BLaER1 (cell line): ENCODE results near the gene PLPPR5.
"Not testable (repeated sequence)": the region's sequence is repeated elsewhere in the genome, so short reads cannot be mapped to it uniquely, and the experiment has no call there.

Experiments
- H3K27ac ChIP-seq: shearing (Covaris generic); formaldehyde crosslinking; 2 replicates; pipeline ENCODE4 v1.8.1; 2022
- H3K27me3 ChIP-seq: shearing (Covaris generic); formaldehyde crosslinking; 2 replicates; pipeline ENCODE4 v1.8.1; 2022
- H3K36me3 ChIP-seq: shearing (Covaris generic); formaldehyde crosslinking; 2 replicates; pipeline ENCODE4 v1.8.1; 2022
- H3K4me1 ChIP-seq: shearing (Covaris generic); formaldehyde crosslinking; 2 replicates; pipeline ENCODE4 v1.8.1; 2022
- H3K4me2 ChIP-seq: shearing (Covaris generic); formaldehyde crosslinking; 2 replicates; pipeline ENCODE4 v1.8.1; 2022
- H3K4me3 ChIP-seq: shearing (Covaris generic); formaldehyde crosslinking; 2 replicates; pipeline ENCODE4 v1.8.1; 2022
- H3K9ac ChIP-seq: shearing (Covaris generic); formaldehyde crosslinking; 2 replicates; pipeline ENCODE4 v1.8.1; 2022
- H3K9me3 ChIP-seq: shearing (Covaris generic); formaldehyde crosslinking; 2 replicates; pipeline ENCODE4 v1.8.1; 2022
- H4K20me1 ChIP-seq: shearing (Covaris generic); formaldehyde crosslinking; 2 replicates; pipeline ENCODE4 v1.8.1; 2022
- Cebpa-rat ChIP-seq: shearing (Covaris generic); IDR thresholded peaks from 2 replicates; pipeline ENCODE4 v1.8.1; 2022

Gene PLPPR5

DNA sequence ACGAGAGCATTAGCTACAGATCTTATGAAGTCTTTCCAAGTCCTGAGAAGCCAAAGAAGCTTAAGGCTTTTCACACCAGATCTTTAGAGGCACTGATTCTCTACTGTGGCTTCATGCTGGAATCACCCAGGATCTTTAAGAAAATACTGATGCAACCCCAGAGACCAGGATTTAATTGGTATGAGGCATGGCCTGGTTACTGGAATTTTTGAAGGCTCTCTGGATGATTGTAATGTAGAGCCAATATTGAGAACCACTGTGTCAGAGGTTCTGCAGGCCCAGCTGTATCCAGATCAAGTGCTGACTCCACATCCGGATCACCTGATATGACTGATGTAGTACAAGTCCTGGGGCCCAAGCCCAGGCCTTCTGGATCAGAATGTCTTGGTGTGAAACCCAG, 105.7 kb downstream of the PLPPR5 start:
- no peak for TF ChIP-seq Cebpa-rat
- no peak overlapping the region for H3K9ac ChIP-seq
- no peaks in the 10 kb centered on the region for H3K4me1 ChIP-seq
- no peak overlapping the region for H3K27ac ChIP-seq
- no peak overlapping the region for H3K4me3 ChIP-seq
- no peaks in the 10 kb centered on the region for H3K9me3 ChIP-seq
- no peaks in the 10 kb centered on the region for H4K20me1 ChIP-seq
- no peaks in the 10 kb centered on the region for H3K36me3 ChIP-seq
- no peaks in the 10 kb centered on the region for H3K27me3 ChIP-seq
- no peak overlapping the region for H3K4me2 ChIP-seq

DNA sequence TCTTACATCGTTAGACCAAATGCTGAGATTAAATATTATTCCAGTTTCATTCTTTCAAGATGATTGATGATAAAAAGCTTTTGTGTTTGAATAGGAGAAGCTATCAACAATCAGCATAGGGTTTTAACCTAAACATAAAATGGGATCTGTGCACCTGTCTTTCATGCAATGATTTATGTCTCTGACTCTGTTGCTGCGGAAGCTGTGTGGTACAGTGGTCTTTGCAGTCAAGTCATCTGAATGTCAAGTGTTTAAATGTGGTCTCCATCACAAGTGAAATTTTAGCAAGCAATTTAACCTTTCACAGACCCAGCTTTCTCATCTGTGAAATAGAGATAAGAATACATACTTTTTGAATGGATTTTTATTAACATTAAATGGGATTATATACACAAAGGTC, 107.2 kb downstream of the PLPPR5 start:
- no peaks in the 10 kb centered on the region for H3K27me3 ChIP-seq
- no peak overlapping the region for H3K4me3 ChIP-seq
- no peak for TF ChIP-seq Cebpa-rat
- H3K36me3 ChIP-seq = no peaks in the 10 kb centered on the region
- no peaks in the 10 kb centered on the region for H3K9me3 ChIP-seq
- no peaks in the 10 kb centered on the region for H3K4me1 ChIP-seq
- no peak overlapping the region for H3K27ac ChIP-seq
- no peak overlapping the region for H3K9ac ChIP-seq
- H4K20me1 ChIP-seq = no peaks in the 10 kb centered on the region
- no peak overlapping the region for H3K4me2 ChIP-seq

DNA sequence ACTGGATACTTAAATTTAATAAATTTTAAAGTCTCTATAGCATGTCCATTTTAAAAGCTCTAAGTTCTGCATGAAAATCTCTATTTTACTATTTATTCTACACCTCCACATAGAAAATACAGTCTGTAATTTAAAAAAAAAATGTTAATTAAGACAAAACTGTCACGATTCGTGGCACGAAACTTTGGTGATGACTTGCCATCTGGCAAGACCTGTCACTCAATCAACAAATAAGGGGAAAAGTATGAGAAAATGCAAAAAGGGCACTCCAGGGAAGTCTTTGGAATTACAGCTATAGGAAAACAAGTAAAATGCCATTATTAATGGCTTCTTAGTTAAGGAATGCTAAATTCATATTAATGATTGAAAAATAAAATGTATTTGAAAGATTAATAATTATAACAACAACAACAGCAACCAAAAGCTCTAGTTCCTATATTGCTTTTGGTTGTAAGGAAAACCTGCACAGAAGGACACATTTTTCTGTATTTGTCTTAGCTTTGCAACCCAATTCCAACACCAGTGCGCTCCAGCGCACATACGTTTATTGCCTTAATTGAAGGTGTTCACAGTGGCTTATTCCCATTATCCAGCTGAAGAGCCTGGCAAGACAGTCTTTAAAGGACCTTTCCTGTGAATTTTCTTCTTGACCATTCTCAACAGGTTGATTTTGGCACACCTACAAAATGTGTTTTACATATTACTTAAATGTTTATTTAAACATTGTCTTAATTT, 107.8 kb downstream of the PLPPR5 start:
- no peaks in the 10 kb centered on the region for H3K9me3 ChIP-seq
- H3K27me3 ChIP-seq = no peaks in the 10 kb centered on the region
- no peak overlapping the region for H3K4me3 ChIP-seq
- no peak overlapping the region for H3K9ac ChIP-seq
- no peak for TF ChIP-seq Cebpa-rat
- H3K36me3 ChIP-seq = no peaks in the 10 kb centered on the region
- H3K4me2 ChIP-seq = no peak overlapping the region
- no peak overlapping the region for H3K27ac ChIP-seq
- H4K20me1 ChIP-seq = no peaks in the 10 kb centered on the region
- H3K4me1 ChIP-seq = no peaks in the 10 kb centered on the region

DNA sequence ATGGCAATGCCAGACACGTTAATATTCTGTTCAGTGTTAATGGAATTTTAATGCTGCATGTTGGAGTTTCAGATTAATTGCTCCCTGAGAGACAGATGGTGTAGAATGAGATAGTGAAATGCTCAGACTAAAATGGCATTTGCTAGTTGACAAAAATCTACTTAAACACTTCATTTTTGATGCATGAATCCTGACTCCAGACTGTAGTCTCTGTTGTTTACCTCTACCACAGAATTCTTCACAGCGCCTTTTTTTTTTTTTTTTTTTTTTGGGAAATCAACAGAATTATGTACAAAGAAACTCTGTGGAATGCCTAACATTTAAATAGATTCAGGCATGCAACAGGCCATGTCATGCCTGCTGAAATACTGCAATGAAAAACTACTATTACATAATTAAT, 111.3 kb downstream of the PLPPR5 start:
- no peak overlapping the region for H3K27ac ChIP-seq
- no peak overlapping the region for H3K9ac ChIP-seq
- H3K27me3 ChIP-seq = no peaks in the 10 kb centered on the region
- H3K4me1 ChIP-seq = no peaks in the 10 kb centered on the region
- TF ChIP-seq Cebpa-rat = no peak
- no peaks in the 10 kb centered on the region for H3K36me3 ChIP-seq
- H3K4me3 ChIP-seq = no peak overlapping the region
- no peaks in the 10 kb centered on the region for H3K9me3 ChIP-seq
- no peaks in the 10 kb centered on the region for H4K20me1 ChIP-seq
- no peak overlapping the region for H3K4me2 ChIP-seq

DNA sequence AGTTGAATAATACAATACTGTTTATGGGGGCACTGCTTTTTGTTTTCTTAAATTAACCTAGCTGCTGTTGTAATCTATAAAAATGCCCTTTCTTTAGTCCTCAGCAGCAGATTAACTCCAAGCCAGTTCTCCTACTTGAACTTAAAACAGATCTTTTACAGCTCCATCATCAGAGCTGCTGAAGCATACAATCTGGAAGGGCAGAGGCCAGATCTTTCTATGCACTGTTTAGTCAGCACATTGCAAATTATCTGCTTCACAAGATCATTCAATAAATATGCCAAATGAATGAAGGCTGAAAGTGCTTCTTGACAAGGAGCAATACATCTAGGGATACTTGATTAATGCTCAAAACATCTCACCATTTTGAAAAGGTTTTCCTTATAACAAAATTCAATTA, 115.8 kb downstream of the PLPPR5 start:
- no peak overlapping the region for H3K27ac ChIP-seq
- no peaks in the 10 kb centered on the region for H3K27me3 ChIP-seq
- no peaks in the 10 kb centered on the region for H3K4me1 ChIP-seq
- H3K4me2 ChIP-seq = no peak overlapping the region
- H3K9ac ChIP-seq = no peak overlapping the region
- H3K9me3 ChIP-seq = no peaks in the 10 kb centered on the region
- H3K36me3 ChIP-seq = no peaks in the 10 kb centered on the region
- no peak overlapping the region for H3K4me3 ChIP-seq
- H4K20me1 ChIP-seq = no peaks in the 10 kb centered on the region
- no peak for TF ChIP-seq Cebpa-rat

DNA sequence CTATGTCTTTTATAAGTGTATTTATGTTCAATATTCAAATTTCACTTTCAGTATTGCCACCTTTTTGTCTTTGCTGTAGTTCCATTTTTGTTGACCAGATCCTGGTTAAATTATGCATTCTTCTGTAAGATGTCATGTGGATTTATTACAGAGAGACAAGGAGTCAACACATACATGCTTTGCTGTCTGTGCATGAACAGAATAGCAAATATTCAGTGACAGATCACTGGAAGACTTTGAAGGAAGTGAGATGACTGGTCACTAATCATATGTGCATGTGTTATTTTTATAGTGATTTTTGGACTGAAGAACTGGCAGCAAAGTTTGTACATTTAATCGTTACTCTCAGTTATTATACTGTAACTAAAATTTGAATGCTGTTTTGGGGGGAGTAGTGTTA, 117.2 kb downstream of the PLPPR5 start:
- Histone ChIP-seq H3K27ac (no peak overlapping the region), H3K4me2 (no peak overlapping the region), H3K9ac (no peak overlapping the region), H3K9me3 (no peaks in the 10 kb centered on the region), H3K27me3 (no peaks in the 10 kb centered on the region), H3K4me3 (no peak overlapping the region), H3K4me1 (no peaks in the 10 kb centered on the region), H3K36me3 (no peaks in the 10 kb centered on the region), H4K20me1 (no peaks in the 10 kb centered on the region)
- TF ChIP-seq Cebpa-rat = no peak

DNA sequence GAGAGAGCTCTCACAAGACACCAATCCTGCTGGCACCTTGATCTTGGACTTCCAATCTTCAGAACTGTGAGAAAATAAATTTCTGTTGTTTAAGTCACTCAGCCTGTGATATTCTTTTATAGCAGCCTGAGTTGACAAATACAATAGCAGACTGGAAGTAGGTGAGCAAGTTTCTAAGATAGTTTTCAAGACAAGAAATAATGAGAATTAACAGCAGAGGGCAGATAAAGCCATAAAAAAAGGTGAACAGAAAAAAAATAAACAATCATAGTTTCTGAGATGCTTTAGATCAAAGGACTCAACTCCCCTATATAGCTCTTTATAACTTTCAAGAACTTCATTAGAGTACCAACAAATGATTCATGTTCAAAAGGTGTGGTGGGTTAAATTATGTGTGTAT, 119.8 kb downstream of the PLPPR5 start:
- H3K4me3 ChIP-seq = no peak overlapping the region
- no peak overlapping the region for H3K27ac ChIP-seq
- TF ChIP-seq Cebpa-rat = no peak
- H3K36me3 ChIP-seq = no peaks in the 10 kb centered on the region
- no peaks in the 10 kb centered on the region for H4K20me1 ChIP-seq
- H3K27me3 ChIP-seq = no peaks in the 10 kb centered on the region
- H3K4me1 ChIP-seq = no peaks in the 10 kb centered on the region
- H3K9ac ChIP-seq = no peak overlapping the region
- 0 out of 2 replicates have a peak, but pooled peaks cover 6% of the 10 kb centered on the region for H3K9me3 ChIP-seq
- H3K4me2 ChIP-seq = no peak overlapping the region

DNA sequence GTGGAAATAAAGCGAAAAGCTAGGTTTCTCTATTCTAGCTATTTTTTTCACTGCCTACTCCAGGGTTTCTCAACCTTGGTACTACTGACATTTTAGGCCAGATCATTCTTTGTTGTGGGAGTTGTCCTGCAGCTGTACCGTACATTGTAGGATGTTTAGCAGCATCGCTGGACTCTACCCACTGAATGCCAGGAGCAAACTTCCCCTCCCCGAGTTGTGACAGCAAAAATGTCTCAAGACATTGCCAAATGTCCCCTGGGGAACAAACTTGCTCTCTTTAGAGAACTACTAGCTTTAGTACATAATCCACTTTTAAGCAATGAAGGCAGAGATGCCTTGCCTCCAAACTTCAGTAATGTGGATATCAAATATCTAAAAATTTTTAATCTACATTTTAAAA, 122.8 kb downstream of the PLPPR5 start:
- Histone ChIP-seq H3K4me2 (no peak overlapping the region), H4K20me1 (no peaks in the 10 kb centered on the region), H3K27ac (no peak overlapping the region), H3K9me3 (0 out of 2 replicates have a peak, but pooled peaks cover 6% of the 10 kb centered on the region), H3K4me1 (no peaks in the 10 kb centered on the region), H3K9ac (no peak overlapping the region), H3K36me3 (no peaks in the 10 kb centered on the region), H3K4me3 (no peak overlapping the region), H3K27me3 (no peaks in the 10 kb centered on the region)
- TF ChIP-seq Cebpa-rat = no peak

DNA sequence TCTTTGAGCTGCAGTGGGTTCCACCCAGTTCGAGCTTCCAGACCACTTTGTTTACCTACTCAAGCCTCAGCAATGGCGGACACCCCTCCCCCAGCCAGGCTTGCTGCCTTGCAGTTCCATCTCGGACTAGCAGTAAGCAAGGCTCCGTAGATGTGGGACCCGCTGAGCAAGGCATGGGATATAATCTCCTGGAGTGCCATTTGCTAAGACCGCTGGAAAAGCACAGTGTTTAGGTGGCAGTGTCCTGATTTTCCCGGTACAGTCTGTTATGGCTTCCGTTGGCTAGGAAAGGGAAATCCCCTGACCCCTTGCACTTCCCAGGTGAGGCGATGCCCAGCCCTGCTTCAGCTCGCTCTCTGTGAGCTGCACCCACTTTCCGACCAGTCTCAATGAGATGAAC, 123.4 kb downstream of the PLPPR5 start:
- H3K4me3 ChIP-seq, H3K9me3 ChIP-seq, H3K4me2 ChIP-seq, H3K27me3 ChIP-seq, H4K20me1 ChIP-seq, H3K4me1 ChIP-seq, H3K9ac ChIP-seq, H3K36me3 ChIP-seq, H3K27ac ChIP-seq: not testable (repeated sequence)

DNA sequence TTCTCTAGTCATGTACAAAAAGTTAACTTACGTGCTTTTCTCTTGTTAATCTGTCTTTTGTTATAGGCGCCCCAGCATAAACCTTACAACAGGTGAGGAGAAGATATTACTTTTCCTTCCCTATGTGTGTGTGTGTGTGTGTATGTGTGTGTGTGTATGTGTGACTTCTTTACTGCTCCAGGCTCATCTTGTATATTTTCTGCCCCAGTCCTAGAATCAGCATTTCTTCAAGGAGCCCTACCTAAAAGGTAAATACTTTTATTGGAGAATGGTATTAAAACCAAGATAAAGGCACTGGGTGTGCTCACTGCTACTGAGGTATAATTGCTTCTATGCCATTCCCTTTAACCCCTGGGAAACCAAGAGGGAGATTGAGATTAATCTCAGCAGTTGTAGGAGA, 129.8 kb downstream of the PLPPR5 start:
- no peaks in the 10 kb centered on the region for H3K27me3 ChIP-seq
- H3K4me1 ChIP-seq = peaks cover 18% of the 10 kb centered on the region
- no peak overlapping the region for H3K9ac ChIP-seq
- H4K20me1 ChIP-seq = no peaks in the 10 kb centered on the region
- H3K27ac ChIP-seq = no peak overlapping the region
- no peak overlapping the region for H3K4me2 ChIP-seq
- no peak for TF ChIP-seq Cebpa-rat
- no peaks in the 10 kb centered on the region for H3K36me3 ChIP-seq
- no peak overlapping the region for H3K4me3 ChIP-seq
- no peaks in the 10 kb centered on the region for H3K9me3 ChIP-seq
